Esophagus squamous epithelium (tissue), 4 donors: ENCODE measurements around the gene ITGA8.

Source experiments
- CTCF ChIP-seq, 6 experiments: fragments of 450-650 bp in 4 of 6; fragments of 200-600 bp in 2 of 6; sonication (generic) in 2 of 6; IDR thresholded peaks; one replicate each; pipeline ENCODE4 v1.5.1; 2016 to 2019; ENCODE audit warnings: antibody characterized with exemption in 6 of 6, mild to moderate bottlenecking in 4 of 6, moderate library complexity in 4 of 6
- POLR2A ChIP-seq, 4 donors: fragments of 450-650 bp; IDR thresholded peaks; one replicate each; pipeline ENCODE4 v1.6.1; 2017; ENCODE audit warnings: antibody characterized with exemption in 4 of 4, mild to moderate bottlenecking in 4 of 4, moderate library complexity in 3 of 4

- no peak for TF ChIP-seq CTCF (IDR thresholded peaks at IDR 0.05)
- no peak for TF ChIP-seq POLR2A (IDR thresholded peaks at IDR 0.05)
These were observed 246.3 kb downstream of the ITGA8 start for GRCh38 chr10:15473396-15473767.
